ENCODE results near the gene STARD3.

STARD3 gene

DNA sequence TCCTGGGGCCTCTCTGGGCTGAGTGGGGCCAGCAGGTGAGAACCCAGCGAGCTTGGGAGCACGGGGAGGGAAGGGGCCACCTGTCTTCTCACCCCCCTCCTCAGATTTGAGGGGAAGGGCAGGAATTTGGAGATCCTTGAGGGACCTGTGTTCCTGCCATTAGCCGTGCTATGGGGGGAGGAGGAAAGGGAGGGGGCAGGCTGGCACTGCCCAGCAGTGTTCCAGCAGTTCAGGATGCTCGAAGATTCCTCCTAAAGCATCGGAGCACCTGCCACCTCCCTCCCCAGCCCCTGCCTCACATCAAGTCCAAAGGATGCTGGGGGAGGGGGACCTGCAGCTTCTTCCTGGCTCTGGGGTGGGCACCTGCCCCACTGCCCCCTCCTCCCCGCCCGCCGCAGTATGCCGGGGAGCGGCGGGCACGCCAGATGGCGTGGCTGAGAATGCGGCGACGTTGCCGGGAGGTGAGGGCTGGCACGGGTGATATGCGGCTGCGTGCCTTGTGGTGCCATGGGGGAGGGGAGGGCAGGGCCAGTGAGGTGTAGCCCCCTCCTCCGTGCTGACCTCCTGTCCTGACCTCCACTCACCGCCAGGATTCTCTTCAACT, 24.6 kb upstream of the STARD3 start:
- no peak for DNase-seq (ENCODE audit: low spot score)

GRCh38 chr17:39612935-39613464, 23.9 kb upstream of the STARD3 start:
- TF ChIP-seq, protein P1, sequence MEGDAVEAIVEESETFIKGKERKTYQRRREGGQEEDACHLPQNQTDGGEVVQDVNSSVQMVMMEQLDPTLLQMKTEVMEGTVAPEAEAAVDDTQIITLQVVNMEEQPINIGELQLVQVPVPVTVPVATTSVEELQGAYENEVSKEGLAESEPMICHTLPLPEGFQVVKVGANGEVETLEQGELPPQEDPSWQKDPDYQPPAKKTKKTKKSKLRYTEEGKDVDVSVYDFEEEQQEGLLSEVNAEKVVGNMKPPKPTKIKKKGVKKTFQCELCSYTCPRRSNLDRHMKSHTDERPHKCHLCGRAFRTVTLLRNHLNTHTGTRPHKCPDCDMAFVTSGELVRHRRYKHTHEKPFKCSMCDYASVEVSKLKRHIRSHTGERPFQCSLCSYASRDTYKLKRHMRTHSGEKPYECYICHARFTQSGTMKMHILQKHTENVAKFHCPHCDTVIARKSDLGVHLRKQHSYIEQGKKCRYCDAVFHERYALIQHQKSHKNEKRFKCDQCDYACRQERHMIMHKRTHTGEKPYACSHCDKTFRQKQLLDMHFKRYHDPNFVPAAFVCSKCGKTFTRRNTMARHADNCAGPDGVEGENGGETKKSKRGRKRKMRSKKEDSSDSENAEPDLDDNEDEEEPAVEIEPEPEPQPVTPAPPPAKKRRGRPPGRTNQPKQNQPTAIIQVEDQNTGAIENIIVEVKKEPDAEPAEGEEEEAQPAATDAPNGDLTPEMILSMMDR (IDR thresholded peaks at IDR 0.05; ENCODE audit: extremely low read depth, missing control alignments), result no peak
- DNase-seq (ENCODE audit: low spot score), result no peak

More for the DNA sequence above, 24.6 kb upstream of the STARD3 start:
- TF ChIP-seq, protein P1 (IDR thresholded peaks at IDR 0.05; ENCODE audit: extremely low read depth, missing control alignments), result no peak

GRCh38 chr17:39614545-39615157, 22.3 kb upstream of the STARD3 start:
- TF ChIP-seq, protein P1 (IDR thresholded peaks at IDR 0.05; ENCODE audit: extremely low read depth, missing control alignments), result no peak
- DNase-seq (ENCODE audit: low spot score), result no peak

GRCh38 chr17:39615434-39615833, 21.5 kb upstream of the STARD3 start:
- no peak for DNase-seq (ENCODE audit: low spot score)
- TF ChIP-seq, protein P1 (IDR thresholded peaks at IDR 0.05; ENCODE audit: extremely low read depth, missing control alignments), result no peak

DNA sequence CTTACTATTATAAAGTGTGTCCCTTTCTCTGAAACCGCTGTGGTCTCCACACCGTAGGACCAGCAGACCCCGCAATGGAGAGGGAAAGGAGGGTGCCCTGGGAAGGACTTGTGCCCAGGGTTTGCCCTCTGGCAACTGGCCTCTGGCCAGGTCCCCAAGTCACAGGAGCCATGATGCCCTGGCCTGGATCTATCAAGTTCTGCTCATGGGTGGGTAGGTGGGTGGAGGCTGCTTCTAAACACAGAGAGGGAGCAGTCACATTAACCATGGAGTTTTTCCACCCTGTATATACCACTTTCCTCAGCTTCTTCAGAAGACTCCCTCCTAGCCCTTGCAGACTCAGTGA, 19.9 kb upstream of the STARD3 start:
- DNase-seq (ENCODE audit: low spot score), result no peak
- TF ChIP-seq, protein P1 (IDR thresholded peaks at IDR 0.05; ENCODE audit: extremely low read depth, missing control alignments), result no peak

- DNase-seq (ENCODE audit: low spot score), result no peak
- TF ChIP-seq, protein P1 (IDR thresholded peaks at IDR 0.05; ENCODE audit: extremely low read depth, missing control alignments), result no peak
Observed at GRCh38 chr17:39617446-39618245, 19.3 kb upstream of the STARD3 start.
